Thyroid gland (tissue), 4 donors: ENCODE results near the gene ST6GAL2. TPM values are rescaled to one million over a fixed set of nuclear protein-coding genes. Genes with fewer than 3 reads are reported as not detected.

Experiments used
- DNase-seq, 2 donors: peaks; one replicate each; pipeline ENCODE4 v3.0.0-alpha.2; 2019
- H3K27ac ChIP-seq, 3 donors: fragments of 200-600 bp; sonication (generic); 1 replicate in 2 of 3; 2 replicates in 1 of 3; pipeline ENCODE4 v1.5.1; 2016 to 2019; ENCODE audit warnings: mild to moderate bottlenecking in 1 of 3, moderate library complexity in 1 of 3
- H3K27me3 ChIP-seq: fragments of 200-600 bp; sonication (generic); one replicate; pipeline ENCODE4 v1.5.1; 2019
- H3K36me3 ChIP-seq, 2 donors: fragments of 200-600 bp; sonication (generic); one replicate each; pipeline ENCODE4 v1.5.1; 2016 to 2019
- H3K4me1 ChIP-seq, 2 donors: fragments of 200-600 bp; sonication (generic); one replicate each; pipeline ENCODE4 v1.5.1; 2017 to 2019
- H3K4me3 ChIP-seq, 3 donors: fragments of 200-600 bp; sonication (generic); replicated peaks in 1 of 3; 1 replicate in 2 of 3; 2 replicates in 1 of 3; pipeline ENCODE4 v1.5.1; 2016; ENCODE audit warnings: mild to moderate bottlenecking in 1 of 3
- H3K9me3 ChIP-seq: fragments of 200-600 bp; sonication (generic); one replicate; pipeline ENCODE4 v1.5.1; 2017
- POLR2A ChIP-seq, 2 donors: fragments of 450-650 bp; IDR thresholded peaks; one replicate each; pipeline ENCODE4 v1.6.1; 2017; ENCODE audit warnings: antibody characterized with exemption in 2 of 2, mild to moderate bottlenecking in 2 of 2, moderate library complexity in 1 of 2
- WGBS, 2 donors: methylation state at CpG; one replicate each; pipeline ENCODE4 v1.1.5; 2017; 5-methylcytosine and 5-hydroxymethylcytosine counted together
- intact Hi-C: fragments of 100-400 bp; cut with DNase I; formaldehyde crosslinking; loops from one replicate; pipeline ENCODE4 v1.15.1; 2023
- total RNA-seq, 4 donors: library from RNA; depleted of rRNA; stranded (reverse); fragments of >200 nt; gene quantifications; one replicate each; pipeline ENCODE4 v1.2.3, GENCODE V29; 2016
- TF ChIP-seq, protein P1 (sequence below), 6 experiments: fragments of 200-600 bp in 3 of 6; fragments of 450-650 bp in 3 of 6; sonication (generic) in 3 of 6; IDR thresholded peaks; one replicate each; pipeline ENCODE4 v1.5.1; 2016 to 2019; ENCODE audit warnings: antibody characterized with exemption in 6 of 6, mild to moderate bottlenecking in 2 of 6, inconsistent platforms in 1 of 6, moderate library complexity in 1 of 6

Gene ST6GAL2
- total RNA-seq, 4 donors from 2014 or later = 17.6 to 94.5 (median 49.9) TPM

DNA sequence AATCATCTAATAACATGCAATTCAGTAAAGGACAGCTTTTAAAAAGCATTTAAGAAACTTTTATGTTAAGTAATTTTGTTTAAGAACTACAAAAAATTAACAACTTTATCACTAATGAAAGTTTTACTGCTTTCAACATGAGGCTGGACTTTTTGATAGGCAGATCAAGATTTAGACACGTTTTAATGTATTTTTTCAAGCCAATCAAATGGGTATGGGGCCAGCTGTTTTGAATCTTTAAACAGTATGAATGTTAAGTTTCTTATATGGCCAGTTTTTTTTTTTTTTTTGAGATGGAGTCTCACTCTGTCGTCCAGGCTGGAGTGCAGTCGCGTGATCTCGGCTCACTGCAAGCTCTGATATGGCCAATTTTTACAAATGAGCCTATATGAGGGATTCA is 73.1 kb downstream of the ST6GAL2 start:
- WGBS, 2 donors = 78 to 88% methylated on average over 5 of the region's 5 CpGs
- intact Hi-C loops = no loop called here
- DNase-seq = no peak

DNA sequence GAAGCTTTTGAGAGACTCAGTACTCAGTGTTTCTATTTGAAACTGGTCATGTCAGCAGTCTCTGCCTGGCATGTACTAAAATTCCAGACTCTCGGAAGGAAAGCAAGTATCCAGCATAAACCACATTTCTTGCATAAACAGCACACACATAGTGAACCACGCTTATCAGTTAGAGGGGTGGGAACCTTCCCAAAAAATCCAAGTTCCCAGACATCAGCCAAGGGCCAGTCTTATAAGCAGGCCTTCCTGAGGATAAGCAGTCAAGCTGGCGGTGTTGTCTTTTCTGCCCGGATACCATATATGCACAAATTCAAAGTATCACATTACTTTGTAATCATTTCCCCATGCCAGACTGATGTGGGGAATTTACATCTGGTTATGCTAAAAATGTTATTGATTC is 73.6 kb downstream of the ST6GAL2 start:
- H3K4me1 ChIP-seq = peaks cover 20 to 22% of the 10 kb centered on the region in 2 donors

More for the DNA sequence above, 73.1 kb downstream of the ST6GAL2 start:
- Histone ChIP-seq H3K4me1 (peaks cover 25 to 26% of the 10 kb centered on the region in 2 donors), H3K27ac (no peak overlapping the region), H3K27me3 (no peaks in the 10 kb centered on the region), H3K9me3 (no peaks in the 10 kb centered on the region), H3K36me3 (no peaks in the 10 kb centered on the region), H3K4me3 (no peak overlapping the region)
- TF ChIP-seq POLR2A (IDR thresholded peaks at IDR 0.05) = no peak

DNA sequence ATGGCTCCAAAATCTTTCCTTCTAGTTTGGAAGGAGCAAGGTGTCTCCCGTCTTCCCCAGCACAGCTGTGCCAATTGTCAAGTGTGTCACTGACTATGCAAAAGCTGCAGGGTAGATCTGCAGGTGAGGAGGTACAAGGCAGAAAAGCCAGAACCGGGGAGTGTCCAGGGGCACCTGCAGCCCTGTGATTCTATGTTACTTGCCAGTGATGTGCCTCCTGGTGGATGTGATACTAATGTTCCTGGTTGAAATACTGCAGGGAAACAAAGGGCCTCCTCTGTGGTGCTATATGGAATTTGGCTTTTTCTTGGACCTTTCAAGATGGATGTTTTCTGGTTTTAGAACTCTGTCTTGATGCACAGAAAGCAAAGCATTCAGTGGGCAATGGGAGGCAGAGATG is 80.3 kb downstream of the ST6GAL2 start:
- H3K4me3 ChIP-seq = no peak overlapping the region
- intact Hi-C loops = no loop called here
- TF ChIP-seq POLR2A (IDR thresholded peaks at IDR 0.05) = no peak
- TF ChIP-seq, protein P1, sequence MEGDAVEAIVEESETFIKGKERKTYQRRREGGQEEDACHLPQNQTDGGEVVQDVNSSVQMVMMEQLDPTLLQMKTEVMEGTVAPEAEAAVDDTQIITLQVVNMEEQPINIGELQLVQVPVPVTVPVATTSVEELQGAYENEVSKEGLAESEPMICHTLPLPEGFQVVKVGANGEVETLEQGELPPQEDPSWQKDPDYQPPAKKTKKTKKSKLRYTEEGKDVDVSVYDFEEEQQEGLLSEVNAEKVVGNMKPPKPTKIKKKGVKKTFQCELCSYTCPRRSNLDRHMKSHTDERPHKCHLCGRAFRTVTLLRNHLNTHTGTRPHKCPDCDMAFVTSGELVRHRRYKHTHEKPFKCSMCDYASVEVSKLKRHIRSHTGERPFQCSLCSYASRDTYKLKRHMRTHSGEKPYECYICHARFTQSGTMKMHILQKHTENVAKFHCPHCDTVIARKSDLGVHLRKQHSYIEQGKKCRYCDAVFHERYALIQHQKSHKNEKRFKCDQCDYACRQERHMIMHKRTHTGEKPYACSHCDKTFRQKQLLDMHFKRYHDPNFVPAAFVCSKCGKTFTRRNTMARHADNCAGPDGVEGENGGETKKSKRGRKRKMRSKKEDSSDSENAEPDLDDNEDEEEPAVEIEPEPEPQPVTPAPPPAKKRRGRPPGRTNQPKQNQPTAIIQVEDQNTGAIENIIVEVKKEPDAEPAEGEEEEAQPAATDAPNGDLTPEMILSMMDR (IDR thresholded peaks at IDR 0.05) = no peak
- H3K9me3 ChIP-seq = no peaks in the 10 kb centered on the region
- H3K27me3 ChIP-seq = no peaks in the 10 kb centered on the region
- peaks cover 8 to 14% of the 10 kb centered on the region in 2 donors for H3K4me1 ChIP-seq
- WGBS, 2 donors = 84 to 97% methylated on average over 2 of the region's 2 CpGs
- no peak overlapping the region for H3K27ac ChIP-seq
- H3K36me3 ChIP-seq = no peaks in the 10 kb centered on the region
- no peak for DNase-seq

More for the DNA sequence above, 73.6 kb downstream of the ST6GAL2 start:
- TF ChIP-seq POLR2A (IDR thresholded peaks at IDR 0.05) = no peak
- TF ChIP-seq, protein P1 (IDR thresholded peaks at IDR 0.05) = no peak
- intact Hi-C loops = no loop called here
- Histone ChIP-seq H3K27me3 (no peaks in the 10 kb centered on the region), H3K9me3 (no peaks in the 10 kb centered on the region), H3K4me3 (no peak overlapping the region), H3K27ac (no peak overlapping the region), H3K36me3 (no peaks in the 10 kb centered on the region)
- WGBS, 2 donors = 69 to 77% methylated on average over 4 of the region's 4 CpGs
- DNase-seq = no peak

DNA sequence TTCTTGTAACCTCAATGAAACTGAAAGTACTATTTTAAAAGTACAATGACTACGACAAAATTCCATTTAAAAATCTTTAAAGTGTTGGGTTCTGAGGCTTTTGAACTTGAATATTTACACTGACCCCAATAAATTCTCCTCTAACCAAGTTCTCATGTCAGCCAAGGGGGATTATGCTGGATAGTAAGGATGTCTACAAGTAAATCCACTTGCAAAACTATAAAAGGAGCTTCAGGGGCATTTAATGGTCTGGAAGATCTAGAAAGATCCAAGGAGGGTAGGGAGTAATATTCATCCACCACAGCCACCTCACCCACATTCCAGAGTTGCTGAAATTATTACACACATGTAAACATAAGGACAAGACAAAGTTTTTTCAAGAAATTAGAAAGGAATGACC is 81.8 kb downstream of the ST6GAL2 start:
- Histone ChIP-seq H3K36me3 (no peaks in the 10 kb centered on the region), H3K4me1 (peaks cover 8 to 13% of the 10 kb centered on the region in 2 donors), H3K4me3 (no peak overlapping the region), H3K9me3 (no peaks in the 10 kb centered on the region), H3K27ac (no peak overlapping the region), H3K27me3 (no peaks in the 10 kb centered on the region)
- TF ChIP-seq, protein P1 (IDR thresholded peaks at IDR 0.05) = no peak
- intact Hi-C loops = no loop called here
- no peak for DNase-seq
- 84 to 93% methylated on average over 1 of the region's 1 CpG for WGBS, 2 donors

DNA sequence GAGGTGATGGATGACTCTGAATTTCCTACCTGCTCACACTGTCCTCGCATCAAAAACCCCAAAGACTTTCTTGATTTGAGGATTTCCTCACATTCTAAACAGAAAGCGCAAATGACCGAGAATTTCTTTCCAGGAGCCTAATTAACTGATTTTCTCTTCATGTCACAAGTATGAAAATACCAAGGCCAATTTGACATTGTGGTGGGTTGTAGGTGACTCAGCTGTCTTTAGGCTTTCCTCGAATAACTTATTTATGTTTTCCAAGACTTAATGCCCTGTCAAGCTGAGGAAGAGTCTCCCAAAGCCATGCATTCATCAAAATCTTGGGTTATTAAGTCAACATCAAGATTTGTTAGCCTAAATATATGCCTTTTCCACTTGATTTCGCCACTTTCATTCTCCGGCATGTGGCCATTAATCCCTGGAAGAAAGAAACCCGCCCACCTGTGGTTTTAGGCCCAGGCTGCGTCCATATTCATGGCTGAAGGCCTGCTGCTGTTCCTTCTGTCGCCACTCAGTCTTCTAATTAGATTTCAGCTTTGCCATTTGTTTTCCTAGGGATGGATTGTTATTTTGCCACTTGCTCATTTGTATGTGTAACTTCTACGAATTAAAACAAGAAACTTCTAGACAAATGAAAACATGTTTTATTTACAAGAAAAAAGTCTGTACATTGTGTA is 84.9 kb downstream of the ST6GAL2 start:
- Histone ChIP-seq H3K9me3 (no peaks in the 10 kb centered on the region), H3K27me3 (no peaks in the 10 kb centered on the region), H3K4me3 (no peak overlapping the region), H3K36me3 (no peaks in the 10 kb centered on the region), H3K4me1 (peaks cover 0 to 12% of the 10 kb centered on the region in 2 donors), H3K27ac (no peak overlapping the region)
- 88 to 92% methylated on average over 10 of the region's 10 CpGs for WGBS, 2 donors
- intact Hi-C loops = no loop called here
- TF ChIP-seq POLR2A (IDR thresholded peaks at IDR 0.05) = no peak
- TF ChIP-seq, protein P1 (IDR thresholded peaks at IDR 0.05) = no peak
- no peak for DNase-seq
